GM12875 (cell line): ENCODE measurements around the gene C22orf31.

Experiments
- H3K4me3 ChIP-seq: one replicate; pipeline ENCODE4 v1.5.1; 2011; ENCODE audit warnings: low read depth, low read length, control low read depth
- TF ChIP-seq, protein P1 (sequence below): IDR thresholded peaks from 2 replicates; pipeline ENCODE4 v1.5.1; 2011; ENCODE audit warnings: low read depth, mild to moderate bottlenecking, control low read depth, inconsistent platforms, low read length, moderate library complexity, borderline replicate concordance; ENCODE audit not compliant: insufficient read depth

The C22orf31 gene

GRCh38 chr22:29069463-29069862 lies 7.8 kb upstream of the C22orf31 start:
- H3K4me3 ChIP-seq = no peak overlapping the region
- TF ChIP-seq, protein P1, sequence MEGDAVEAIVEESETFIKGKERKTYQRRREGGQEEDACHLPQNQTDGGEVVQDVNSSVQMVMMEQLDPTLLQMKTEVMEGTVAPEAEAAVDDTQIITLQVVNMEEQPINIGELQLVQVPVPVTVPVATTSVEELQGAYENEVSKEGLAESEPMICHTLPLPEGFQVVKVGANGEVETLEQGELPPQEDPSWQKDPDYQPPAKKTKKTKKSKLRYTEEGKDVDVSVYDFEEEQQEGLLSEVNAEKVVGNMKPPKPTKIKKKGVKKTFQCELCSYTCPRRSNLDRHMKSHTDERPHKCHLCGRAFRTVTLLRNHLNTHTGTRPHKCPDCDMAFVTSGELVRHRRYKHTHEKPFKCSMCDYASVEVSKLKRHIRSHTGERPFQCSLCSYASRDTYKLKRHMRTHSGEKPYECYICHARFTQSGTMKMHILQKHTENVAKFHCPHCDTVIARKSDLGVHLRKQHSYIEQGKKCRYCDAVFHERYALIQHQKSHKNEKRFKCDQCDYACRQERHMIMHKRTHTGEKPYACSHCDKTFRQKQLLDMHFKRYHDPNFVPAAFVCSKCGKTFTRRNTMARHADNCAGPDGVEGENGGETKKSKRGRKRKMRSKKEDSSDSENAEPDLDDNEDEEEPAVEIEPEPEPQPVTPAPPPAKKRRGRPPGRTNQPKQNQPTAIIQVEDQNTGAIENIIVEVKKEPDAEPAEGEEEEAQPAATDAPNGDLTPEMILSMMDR = no peak

GRCh38 chr22:29065468-29066190 lies 4.0 kb upstream of the C22orf31 start:
- TF ChIP-seq, protein P1 = no peak
- H3K4me3 ChIP-seq = no peak overlapping the region

DNA sequence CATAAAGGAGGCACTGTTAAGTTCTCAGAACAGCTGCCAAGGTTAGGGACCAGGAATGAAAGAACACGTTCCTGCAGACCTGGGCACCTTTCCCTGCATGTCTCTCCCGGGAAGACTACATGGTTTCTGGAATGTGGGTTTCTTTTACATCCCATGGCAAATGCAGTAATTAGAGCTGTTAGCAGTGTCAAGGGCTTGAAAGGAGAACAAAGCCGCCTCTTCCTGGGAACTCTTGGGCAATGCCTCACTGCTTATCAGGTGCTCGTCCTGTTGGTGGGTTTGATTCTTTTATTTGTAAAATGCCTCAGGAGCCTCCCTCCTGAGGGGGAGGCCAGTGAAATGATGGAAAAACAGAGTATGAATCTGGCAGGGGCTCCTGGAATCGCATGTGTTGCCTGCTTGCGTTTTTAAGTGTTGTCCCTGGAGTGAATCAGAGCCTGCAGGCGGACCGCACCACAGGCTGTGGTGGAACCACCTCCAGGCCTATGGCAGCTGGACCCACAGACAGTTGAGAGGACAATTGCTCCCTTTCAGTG lies 723 bp upstream of the C22orf31 start:
- TF ChIP-seq, protein P1 = no peak
- H3K4me3 ChIP-seq = no peak overlapping the region

DNA sequence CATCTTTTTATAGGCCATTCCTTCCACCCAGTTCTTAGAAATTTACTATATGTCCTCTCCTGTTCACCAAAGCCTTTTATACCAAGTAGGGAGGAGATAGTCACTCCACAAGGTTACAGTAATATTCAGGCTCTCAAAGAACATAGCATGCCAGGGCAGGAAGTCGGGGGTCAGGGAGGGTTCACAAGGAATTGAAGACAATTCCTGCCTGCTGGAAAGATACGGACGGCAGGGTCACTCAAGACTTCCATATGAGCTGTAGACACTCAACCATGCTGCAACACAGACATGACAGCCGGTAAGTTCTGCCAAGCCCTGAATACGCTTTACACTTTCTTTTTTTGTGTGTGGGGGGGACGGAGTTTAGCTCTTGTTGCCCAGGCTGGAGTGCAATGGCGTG lies 700 bp downstream of the C22orf31 start:
- TF ChIP-seq, protein P1 = no peak

DNA sequence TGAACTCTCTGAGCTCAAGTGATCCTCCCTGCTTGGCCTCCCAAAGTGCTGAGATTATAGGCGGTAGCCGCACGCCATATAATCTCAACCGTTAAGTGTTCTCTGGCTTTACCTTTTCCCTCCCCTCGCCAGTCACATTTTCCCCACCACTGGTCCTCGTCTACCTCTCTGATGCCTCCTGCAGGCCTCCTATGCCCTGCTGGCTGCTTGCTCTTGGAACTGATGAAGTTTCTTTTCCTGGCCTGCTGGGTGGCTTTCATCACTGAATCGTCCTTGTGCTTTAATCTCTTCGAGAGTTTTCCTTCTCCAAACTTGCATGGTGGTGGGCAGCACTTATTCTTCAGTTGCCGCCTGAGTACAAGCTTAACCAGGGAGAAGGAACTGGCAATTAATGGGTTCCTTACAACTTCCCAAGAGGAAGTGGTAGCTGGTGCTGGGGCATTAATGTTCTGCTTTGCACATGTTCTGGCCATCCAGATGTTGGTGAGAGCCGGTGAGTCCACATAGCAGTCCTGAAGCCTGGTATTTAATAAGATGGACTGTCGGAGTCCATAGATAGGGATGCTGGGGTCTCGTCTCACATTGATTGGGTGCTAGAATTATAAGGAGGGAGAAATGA lies 1.3 kb downstream of the C22orf31 start:
- no peak overlapping the region for H3K4me3 ChIP-seq
- TF ChIP-seq, protein P1 = no peak

More for the DNA sequence above, 700 bp downstream of the C22orf31 start:
- H3K4me3 ChIP-seq = no peak overlapping the region

DNA sequence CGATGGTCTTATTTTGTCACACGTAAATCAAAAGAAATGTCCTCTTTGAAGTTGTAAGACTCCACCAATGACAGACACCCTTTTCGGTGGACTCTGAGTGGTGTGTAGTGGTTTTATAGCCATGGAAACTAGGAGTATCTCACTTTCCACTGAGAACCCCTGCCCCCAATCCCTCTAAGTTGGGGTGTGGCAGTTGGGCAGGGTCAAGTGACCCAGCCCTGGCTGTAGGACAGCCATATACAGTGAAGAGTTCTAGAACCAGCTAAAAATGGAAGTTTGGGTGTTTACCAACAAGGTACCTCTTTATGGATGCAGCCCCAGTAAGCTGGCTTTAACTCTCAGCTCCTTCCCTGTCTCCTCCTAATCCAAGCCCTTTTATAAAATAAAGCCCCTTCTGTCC lies 5.2 kb downstream of the C22orf31 start:
- TF ChIP-seq, protein P1 = no peak
- no peak overlapping the region for H3K4me3 ChIP-seq
